Activated naive CD8-positive, alpha-beta T cell treated with anti-CD3 and anti-CD28 coated beads for 36 hours (primary cell): ENCODE results near the gene GFRA1. TPM values are rescaled to one million over a fixed set of nuclear protein-coding genes. Genes with fewer than 3 reads are reported as not detected.

Source experiments
- DNase-seq: peaks from one replicate; pipeline ENCODE4 v3.0.0; 2021
- H3K27ac Mint-ChIP-seq: one replicate; pipeline ENCODE4 v1.8.0; 2022; ENCODE audit warnings: mild to moderate bottlenecking, moderate library complexity, mixed read lengths
- H3K27me3 Mint-ChIP-seq: one replicate; pipeline ENCODE4 v1.8.0; 2022; ENCODE audit warnings: mild to moderate bottlenecking, mixed read lengths
- H3K36me3 Mint-ChIP-seq: one replicate; pipeline ENCODE4 v1.8.0; 2021; ENCODE audit warnings: mild to moderate bottlenecking, mixed read lengths
- H3K4me1 Mint-ChIP-seq: one replicate; pipeline ENCODE4 v1.8.0; 2021; ENCODE audit warnings: mixed read lengths
- H3K4me3 Mint-ChIP-seq: one replicate; pipeline ENCODE4 v1.8.0; 2022; ENCODE audit warnings: mild to moderate bottlenecking, moderate library complexity, mixed read lengths
- H3K9me3 Mint-ChIP-seq: one replicate; pipeline ENCODE4 v1.8.0; 2022; ENCODE audit warnings: mixed read lengths
- total RNA-seq, 2 experiments: library from RNA; stranded (reverse); gene quantifications; one replicate each; pipeline ENCODE4 v1.2.3, GENCODE V29; 2021

GFRA1 gene
- total RNA-seq, 2 experiments from 2014 or later: not detected

DNA sequence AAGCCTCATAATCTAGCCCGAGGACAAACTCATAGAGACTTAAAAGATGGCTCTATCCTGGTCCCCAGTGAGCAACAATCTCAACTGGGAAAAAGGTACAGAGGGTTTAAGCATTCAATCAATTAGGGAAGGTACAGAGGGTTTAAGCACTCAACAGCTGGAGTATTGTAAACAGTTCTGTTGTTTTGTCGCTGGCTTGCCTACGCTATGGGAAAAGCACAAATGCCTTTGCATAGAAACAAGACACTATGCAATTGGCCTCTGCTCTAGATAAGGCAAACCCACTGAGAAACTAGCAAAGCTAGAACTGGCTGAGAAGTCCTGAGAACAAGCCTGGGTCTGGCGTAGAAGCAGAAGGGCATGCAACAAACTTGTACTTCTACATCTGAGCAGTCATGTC, 69.3 kb downstream of the GFRA1 start:
- H3K4me3 Mint-ChIP-seq: no peak overlapping the region
- no peak for DNase-seq
- H3K36me3 Mint-ChIP-seq: no peaks in the 10 kb centered on the region
- H3K27ac Mint-ChIP-seq: no peak overlapping the region
- H3K9me3 Mint-ChIP-seq: no peaks in the 10 kb centered on the region
- no peaks in the 10 kb centered on the region for H3K4me1 Mint-ChIP-seq
- peaks cover 13% of the 10 kb centered on the region for H3K27me3 Mint-ChIP-seq

DNA sequence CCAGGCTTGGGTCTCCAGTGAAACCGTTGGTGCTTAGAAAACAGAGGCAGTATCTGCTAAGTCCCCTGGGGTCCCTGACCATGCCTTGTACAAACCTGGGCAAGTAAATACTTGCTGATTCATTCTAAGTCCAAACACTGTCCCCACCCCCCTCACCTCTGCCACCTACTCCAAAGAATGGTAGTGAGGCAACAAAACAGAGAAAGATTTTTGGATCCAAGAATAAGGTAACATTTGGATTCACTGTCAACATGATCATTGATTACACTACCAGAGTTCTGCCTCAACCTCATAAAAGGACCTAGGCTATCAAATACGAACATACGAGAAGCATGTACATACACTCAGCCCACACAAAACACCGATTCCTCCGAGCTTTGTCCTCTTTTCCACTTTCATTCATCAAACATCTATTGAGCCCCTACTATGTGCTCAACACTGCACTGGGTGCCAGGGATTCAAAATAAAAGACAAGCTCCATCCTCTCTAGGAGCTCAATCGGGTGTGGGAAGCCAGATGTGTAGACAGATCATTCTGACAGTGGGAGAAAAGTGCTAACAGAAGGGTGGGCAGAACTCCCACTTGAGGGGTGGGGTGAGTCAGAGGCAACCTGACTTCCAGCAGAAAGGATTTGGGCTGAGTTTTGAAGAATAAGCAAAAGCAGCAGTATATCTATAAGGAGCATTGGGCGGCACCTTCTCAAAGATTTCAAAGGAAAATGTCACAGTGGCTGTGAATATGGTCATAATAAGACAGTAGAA, 71.2 kb downstream of the GFRA1 start:
- Mint-ChIP-seq H3K9me3 (no peaks in the 10 kb centered on the region), H3K4me1 (no peaks in the 10 kb centered on the region), H3K27ac (no peak overlapping the region), H3K36me3 (no peaks in the 10 kb centered on the region), H3K4me3 (no peak overlapping the region), H3K27me3 (peaks cover 13% of the 10 kb centered on the region)
- DNase-seq: no peak

DNA sequence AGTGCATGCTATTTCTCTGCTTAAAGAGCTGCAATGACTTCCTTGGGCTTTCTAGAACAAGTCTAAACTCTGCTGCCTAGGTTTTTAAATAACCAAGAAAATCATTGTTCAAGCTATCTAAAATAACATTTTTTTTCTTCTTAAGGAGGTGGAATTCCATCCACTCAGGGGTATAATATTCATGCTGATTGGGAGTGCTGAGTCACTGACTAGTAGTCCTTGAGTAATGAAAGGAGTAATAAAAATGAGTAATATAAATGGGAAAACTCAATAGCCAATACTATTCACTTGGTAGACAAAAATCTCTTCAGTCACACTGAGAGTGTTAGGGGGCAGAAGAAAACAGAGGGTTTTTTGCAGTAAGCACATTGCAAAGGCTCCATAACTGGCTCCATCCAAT, 72.0 kb downstream of the GFRA1 start:
- no peaks in the 10 kb centered on the region for H3K9me3 Mint-ChIP-seq
- no peaks in the 10 kb centered on the region for H3K4me1 Mint-ChIP-seq
- no peak overlapping the region for H3K27ac Mint-ChIP-seq
- no peak for DNase-seq
- peaks cover 13% of the 10 kb centered on the region for H3K27me3 Mint-ChIP-seq
- no peak overlapping the region for H3K4me3 Mint-ChIP-seq
- no peaks in the 10 kb centered on the region for H3K36me3 Mint-ChIP-seq

DNA sequence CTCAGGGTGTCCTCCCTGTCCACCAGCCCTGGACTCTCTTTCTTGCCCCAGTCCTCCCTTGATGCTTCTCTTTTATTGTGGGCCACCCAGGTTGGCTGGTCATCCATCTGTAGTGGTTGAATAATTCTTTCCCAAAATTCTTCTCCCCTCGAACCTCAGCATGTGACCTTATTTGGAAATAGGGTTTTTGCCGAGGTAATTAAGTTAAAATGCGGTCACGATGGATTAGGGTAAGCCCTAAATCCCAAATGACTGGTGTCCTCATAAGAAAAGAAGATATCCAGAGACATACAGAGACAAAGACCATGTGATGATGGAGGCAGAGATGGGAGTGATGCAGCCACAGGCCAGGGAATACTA, 74.3 kb downstream of the GFRA1 start:
- H3K27ac Mint-ChIP-seq: no peak overlapping the region
- H3K4me1 Mint-ChIP-seq: no peaks in the 10 kb centered on the region
- H3K36me3 Mint-ChIP-seq: no peaks in the 10 kb centered on the region
- H3K4me3 Mint-ChIP-seq: no peak overlapping the region
- H3K27me3 Mint-ChIP-seq: peaks cover 13% of the 10 kb centered on the region
- DNase-seq: no peak
- peaks cover 8% of the 10 kb centered on the region for H3K9me3 Mint-ChIP-seq

DNA sequence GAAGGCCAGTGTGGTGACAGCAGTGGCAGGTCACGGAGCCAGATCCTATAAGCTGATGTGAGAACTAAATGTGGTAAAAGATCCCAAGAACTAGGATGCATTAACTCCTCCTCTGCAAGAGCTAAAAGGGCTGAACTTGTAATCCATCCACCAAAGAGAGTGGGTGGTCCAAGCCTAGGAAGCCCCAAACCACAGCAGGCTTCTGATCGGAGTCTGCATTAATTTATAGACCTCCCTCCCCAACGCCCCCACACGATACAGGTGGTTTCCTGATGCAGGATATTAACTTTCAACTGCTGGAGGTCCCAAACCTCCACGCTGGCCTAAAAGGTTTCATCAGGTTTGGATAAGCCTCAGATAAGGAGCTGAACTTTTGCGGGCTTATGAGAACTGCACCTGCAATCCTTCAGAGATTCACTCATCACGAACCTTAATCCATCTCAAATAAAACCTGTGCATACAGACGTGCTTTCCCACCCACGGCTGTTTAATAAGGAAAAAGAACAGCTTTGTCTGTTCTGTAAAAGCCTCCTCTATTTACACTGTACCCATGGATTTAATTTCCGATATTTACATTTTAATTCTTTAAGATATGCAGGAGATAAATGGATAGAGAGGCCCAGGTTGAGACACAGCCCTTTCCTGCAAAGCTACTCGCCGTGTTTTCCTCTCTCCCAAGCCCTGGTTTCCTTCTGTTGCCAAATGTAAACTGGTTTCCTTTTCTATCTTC, 74.9 kb downstream of the GFRA1 start:
- Mint-ChIP-seq H3K4me3 (no peak overlapping the region), H3K36me3 (no peaks in the 10 kb centered on the region), H3K27ac (no peak overlapping the region), H3K27me3 (peaks cover 12% of the 10 kb centered on the region), H3K4me1 (no peaks in the 10 kb centered on the region), H3K9me3 (peaks cover 8% of the 10 kb centered on the region)
- no peak for DNase-seq

DNA sequence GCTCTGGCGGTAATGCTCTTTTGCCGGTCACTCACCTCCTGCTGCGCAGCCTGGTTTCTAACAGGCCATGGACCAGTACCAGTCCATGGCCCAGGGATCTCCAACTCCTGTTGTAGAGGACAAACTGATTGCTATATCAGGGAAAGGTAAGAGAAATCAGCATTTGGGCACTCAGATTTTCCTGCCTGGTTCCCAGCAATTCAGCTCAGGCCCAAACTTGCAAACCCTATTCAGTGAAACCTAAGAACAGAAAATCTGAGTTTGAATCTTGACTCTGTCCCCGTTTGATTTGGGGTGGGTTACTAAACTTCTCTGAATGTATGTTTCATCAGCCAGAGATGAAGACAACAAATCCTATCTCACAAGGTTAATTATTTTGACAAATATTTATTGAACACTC, 77.4 kb downstream of the GFRA1 start:
- DNase-seq: no peak
- Mint-ChIP-seq H3K27me3 (no peaks in the 10 kb centered on the region), H3K9me3 (peaks cover 8% of the 10 kb centered on the region), H3K4me3 (no peak overlapping the region), H3K36me3 (no peaks in the 10 kb centered on the region), H3K27ac (no peak overlapping the region), H3K4me1 (no peaks in the 10 kb centered on the region)

DNA sequence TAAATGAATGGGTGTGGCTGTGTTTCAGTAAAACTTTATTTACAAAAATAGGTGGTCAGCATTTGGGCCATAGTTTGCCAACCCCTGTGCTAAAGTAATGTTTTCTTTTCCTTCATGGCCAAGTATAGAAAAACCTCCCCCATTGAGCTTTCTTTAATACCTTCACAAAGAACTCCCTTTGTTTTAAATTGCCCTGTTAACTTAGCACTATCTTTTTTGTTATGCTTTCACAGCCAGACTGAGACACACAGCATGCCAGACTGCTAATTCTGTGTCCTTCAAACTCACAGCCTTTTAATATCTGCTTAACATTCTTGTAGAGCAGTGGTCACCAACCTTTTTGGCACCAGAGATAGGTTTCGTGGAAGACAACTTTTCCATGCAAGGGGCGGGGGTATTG, 78.0 kb downstream of the GFRA1 start:
- Mint-ChIP-seq H3K27me3 (no peaks in the 10 kb centered on the region), H3K4me1 (no peaks in the 10 kb centered on the region), H3K4me3 (no peak overlapping the region), H3K27ac (no peak overlapping the region), H3K9me3 (peaks cover 8% of the 10 kb centered on the region), H3K36me3 (no peaks in the 10 kb centered on the region)
- DNase-seq: no peak

DNA sequence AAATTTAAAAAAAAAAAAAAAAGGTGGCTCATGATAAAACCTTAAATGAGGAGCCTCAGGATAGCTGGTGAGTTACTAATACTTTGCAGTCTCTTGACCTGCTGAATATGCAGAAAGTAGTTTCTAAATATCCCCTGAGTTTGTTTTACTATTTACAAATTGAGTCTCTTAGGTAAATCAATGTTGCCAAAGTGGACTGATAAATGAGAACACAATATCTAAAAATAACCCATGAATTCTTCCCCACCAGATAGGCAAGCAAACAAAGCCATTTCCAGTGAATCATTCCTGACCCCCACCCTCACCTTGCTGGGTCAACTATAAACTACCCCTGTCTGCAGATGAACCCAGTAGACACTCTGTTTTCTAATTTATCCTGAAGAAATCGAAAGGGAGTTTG, 78.9 kb downstream of the GFRA1 start:
- no peaks in the 10 kb centered on the region for H3K27me3 Mint-ChIP-seq
- no peak overlapping the region for H3K4me3 Mint-ChIP-seq
- no peak for DNase-seq
- H3K27ac Mint-ChIP-seq: no peak overlapping the region
- H3K4me1 Mint-ChIP-seq: no peaks in the 10 kb centered on the region
- no peaks in the 10 kb centered on the region for H3K36me3 Mint-ChIP-seq
- H3K9me3 Mint-ChIP-seq: peaks cover 8% of the 10 kb centered on the region

DNA sequence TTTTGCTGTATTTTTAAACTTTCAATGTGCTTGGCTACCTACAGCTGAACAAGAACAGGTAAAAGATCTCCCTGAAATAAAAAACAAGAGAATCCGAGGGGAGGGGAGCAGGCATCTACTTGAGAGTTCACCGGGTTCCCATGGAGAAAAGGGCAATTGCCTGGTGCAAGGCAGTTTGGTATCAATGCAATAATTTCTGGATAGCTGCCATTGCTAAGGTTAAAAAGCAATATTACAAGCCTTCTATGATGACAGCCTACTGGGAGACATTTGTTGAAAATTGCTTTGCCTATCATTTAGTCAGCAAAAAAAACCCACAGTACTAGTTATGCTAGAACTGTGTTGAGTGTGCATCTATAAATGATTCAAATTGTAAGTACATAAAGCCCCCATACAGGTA, 82.1 kb downstream of the GFRA1 start:
- Mint-ChIP-seq H3K4me3 (no peak overlapping the region), H3K36me3 (no peaks in the 10 kb centered on the region), H3K9me3 (peaks cover 8% of the 10 kb centered on the region), H3K27ac (no peak overlapping the region), H3K27me3 (no peaks in the 10 kb centered on the region), H3K4me1 (no peaks in the 10 kb centered on the region)
- no peak for DNase-seq

DNA sequence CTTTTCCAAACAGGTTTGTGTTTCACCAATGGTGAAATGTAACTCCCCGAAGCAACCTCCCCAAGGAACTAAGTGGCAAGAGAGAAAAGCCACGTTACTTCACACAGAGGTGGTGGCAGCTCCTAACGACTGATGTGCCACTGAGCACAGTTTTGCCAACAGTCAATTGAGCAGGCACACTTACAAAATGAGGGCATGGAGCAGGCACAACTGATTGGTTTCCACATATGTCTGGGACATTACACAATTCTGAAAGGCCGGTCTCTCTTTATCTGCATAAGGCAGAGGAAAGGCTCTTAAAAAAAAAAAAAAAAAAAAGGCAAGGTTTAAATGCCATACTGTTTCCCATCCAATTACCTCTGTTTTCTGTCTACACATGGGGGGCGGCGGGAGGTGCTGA, 86.7 kb downstream of the GFRA1 start:
- H3K27me3 Mint-ChIP-seq: no peaks in the 10 kb centered on the region
- no peak for DNase-seq
- no peaks in the 10 kb centered on the region for H3K36me3 Mint-ChIP-seq
- H3K4me3 Mint-ChIP-seq: no peak overlapping the region
- no peaks in the 10 kb centered on the region for H3K4me1 Mint-ChIP-seq
- no peak overlapping the region for H3K27ac Mint-ChIP-seq
- no peaks in the 10 kb centered on the region for H3K9me3 Mint-ChIP-seq

DNA sequence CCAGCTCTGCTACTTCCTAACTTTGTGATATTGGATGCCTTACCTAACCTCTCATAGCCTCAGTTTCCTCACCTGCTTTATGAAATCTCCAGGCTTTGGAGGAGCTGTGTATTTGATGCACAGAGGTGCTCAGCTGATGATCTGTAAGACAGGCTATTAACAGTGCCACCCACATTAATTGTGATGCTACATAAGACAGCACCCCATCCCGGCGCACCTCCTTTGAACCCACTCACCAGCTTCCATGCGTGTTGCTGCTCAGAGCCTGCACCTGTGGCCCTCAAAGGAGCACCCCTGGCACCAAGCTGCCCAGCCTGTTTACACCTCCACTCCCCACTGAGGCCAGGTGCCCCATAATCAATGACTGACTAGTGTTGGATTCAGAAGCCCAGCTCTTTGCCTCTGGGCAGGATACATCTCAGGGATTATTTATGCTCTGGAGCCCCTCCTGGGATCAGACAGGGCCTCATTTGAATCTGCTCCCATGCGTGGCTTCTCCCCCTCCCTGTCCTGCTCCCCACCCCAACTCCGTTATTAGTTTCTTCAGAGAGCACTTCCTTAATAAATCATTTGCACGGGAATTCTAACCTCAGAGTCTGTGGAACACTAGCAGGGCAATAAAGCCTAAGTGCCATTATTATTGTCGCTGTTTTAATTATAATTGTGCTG, 87.7 kb downstream of the GFRA1 start:
- Mint-ChIP-seq H3K4me3 (no peak overlapping the region), H3K36me3 (no peaks in the 10 kb centered on the region), H3K27ac (no peak overlapping the region), H3K9me3 (no peaks in the 10 kb centered on the region), H3K4me1 (no peaks in the 10 kb centered on the region), H3K27me3 (no peaks in the 10 kb centered on the region)
- no peak for DNase-seq

DNA sequence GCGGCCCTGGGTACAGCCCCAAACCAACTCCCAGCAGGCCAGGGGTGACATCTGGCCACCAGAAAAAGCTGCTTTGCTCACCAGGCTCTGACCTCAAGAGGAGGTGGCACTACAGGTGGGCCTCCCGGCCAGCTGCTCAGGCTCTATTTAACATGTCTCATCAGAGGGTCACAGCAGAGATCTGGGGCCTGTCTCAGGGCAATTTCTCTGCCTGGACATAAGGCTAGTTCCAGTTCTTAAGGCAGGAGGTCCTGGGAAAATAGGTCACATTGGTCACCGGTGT, 88.6 kb downstream of the GFRA1 start:
- Mint-ChIP-seq H3K9me3 (no peaks in the 10 kb centered on the region), H3K27ac (no peak overlapping the region), H3K36me3 (no peaks in the 10 kb centered on the region), H3K4me3 (no peak overlapping the region), H3K27me3 (no peaks in the 10 kb centered on the region), H3K4me1 (no peaks in the 10 kb centered on the region)
- no peak for DNase-seq

DNA sequence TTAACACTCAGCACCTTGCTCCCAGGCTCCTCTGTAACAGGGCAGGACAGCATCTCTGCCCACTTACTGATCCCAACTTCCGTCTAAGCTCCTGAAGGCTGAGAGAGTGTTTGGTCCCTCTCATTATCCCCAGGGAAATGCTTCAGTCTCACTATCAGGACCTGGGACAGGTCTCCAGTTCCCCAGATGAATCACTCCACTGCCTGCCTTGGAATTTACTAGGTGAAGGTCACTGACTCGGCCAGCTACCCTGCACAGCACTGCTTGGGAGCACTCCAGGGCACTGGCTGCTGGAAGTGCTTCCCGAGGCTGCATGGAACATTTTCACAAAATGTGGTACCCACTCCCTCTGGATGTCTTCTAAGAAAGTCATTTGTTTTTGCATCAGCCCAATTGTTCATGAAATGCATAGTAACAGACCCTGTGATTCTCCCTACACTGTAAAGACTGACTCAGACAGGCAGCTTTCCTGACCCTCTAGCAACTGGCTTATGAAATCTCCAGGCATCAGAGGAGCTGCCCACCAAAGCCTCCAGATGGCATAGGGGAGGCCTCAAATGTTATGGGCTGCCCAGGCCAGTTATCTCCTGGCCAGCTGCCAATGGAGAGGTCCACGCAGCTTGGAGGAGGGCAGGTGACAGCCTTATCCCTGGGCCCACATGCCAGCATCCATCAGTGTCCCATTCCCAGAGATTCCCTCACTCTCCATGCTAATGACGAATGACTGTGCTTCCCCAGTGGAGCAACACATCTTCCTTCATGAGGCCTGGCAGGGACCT, 89.1 kb downstream of the GFRA1 start:
- no peaks in the 10 kb centered on the region for H3K27me3 Mint-ChIP-seq
- H3K4me1 Mint-ChIP-seq: no peaks in the 10 kb centered on the region
- no peaks in the 10 kb centered on the region for H3K36me3 Mint-ChIP-seq
- no peaks in the 10 kb centered on the region for H3K9me3 Mint-ChIP-seq
- no peak overlapping the region for H3K4me3 Mint-ChIP-seq
- no peak overlapping the region for H3K27ac Mint-ChIP-seq
- DNase-seq: no peak

DNA sequence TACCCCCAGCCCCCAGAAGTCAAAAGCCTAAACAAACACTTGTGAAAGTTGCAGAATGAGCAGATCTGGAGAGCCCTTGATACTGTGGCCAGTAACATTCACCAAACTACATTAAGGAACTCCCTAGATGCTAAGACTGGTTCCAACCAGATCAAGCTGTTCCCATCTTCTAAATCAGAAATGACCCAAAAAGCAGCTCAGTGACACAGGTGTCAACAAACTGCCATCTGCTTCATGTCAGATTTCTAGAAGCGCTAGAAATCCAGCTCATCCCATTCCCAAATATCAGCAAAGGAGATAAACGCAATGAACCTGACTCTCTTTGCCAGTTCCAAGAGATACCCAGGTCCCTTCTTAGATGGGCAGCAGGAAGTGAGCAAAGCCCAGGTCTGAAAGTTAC, 90.6 kb downstream of the GFRA1 start:
- H3K36me3 Mint-ChIP-seq: no peaks in the 10 kb centered on the region
- H3K4me1 Mint-ChIP-seq: no peaks in the 10 kb centered on the region
- no peaks in the 10 kb centered on the region for H3K27me3 Mint-ChIP-seq
- DNase-seq: no peak
- no peak overlapping the region for H3K4me3 Mint-ChIP-seq
- no peak overlapping the region for H3K27ac Mint-ChIP-seq
- H3K9me3 Mint-ChIP-seq: no peaks in the 10 kb centered on the region

DNA sequence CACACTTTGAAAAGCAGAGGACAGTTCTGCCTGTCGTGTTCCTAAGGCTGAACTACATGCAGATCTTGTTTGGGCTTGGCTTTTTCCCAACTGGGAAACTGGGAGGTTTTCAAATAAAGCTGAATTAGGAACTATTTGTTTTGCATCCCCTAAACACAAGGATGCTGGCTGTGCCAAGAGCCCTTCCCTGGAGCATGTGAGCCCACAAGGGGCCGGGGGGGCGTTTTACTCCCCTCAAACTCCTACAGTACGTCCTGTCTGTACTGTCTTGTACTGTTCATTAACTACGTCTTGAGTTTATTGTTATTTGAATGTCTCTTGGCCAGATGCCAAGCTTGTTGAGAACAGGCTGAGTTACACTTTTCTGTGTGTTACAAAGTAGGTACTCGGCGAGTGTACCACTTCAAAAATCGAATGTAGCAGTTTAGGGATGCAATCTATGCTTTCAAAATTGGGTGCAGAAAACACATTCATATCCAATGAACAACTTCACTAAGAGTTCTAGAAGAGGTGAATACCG, 94.9 kb downstream of the GFRA1 start:
- no peak overlapping the region for H3K27ac Mint-ChIP-seq
- no peak for DNase-seq
- no peaks in the 10 kb centered on the region for H3K36me3 Mint-ChIP-seq
- no peaks in the 10 kb centered on the region for H3K4me1 Mint-ChIP-seq
- H3K4me3 Mint-ChIP-seq: no peak overlapping the region
- H3K27me3 Mint-ChIP-seq: no peaks in the 10 kb centered on the region
- no peaks in the 10 kb centered on the region for H3K9me3 Mint-ChIP-seq
